Nephron progenitor cell (in vitro differentiated cells): ENCODE data around the gene DNAH1.
A peak's percentile ranks its signal among the peaks of the same experiment; 100 is the strongest.

Experiments
- DNase-seq: peaks from one replicate; pipeline ENCODE4 v3.0.0; 2021
- H3K27ac Mint-ChIP-seq: 2 replicates; pipeline ENCODE4 v1.8.0; 2021; ENCODE audit warnings: mild to moderate bottlenecking, moderate library complexity, mixed read lengths
- H3K27me3 Mint-ChIP-seq: 2 replicates; pipeline ENCODE4 v1.8.0; 2021; ENCODE audit warnings: mild to moderate bottlenecking, low read depth, mixed read lengths; ENCODE audit not compliant: poor library complexity
- H3K36me3 Mint-ChIP-seq: 2 replicates; pipeline ENCODE4 v1.8.0; 2021; ENCODE audit warnings: low read depth, mixed read lengths
- H3K4me1 Mint-ChIP-seq: 2 replicates; pipeline ENCODE4 v1.8.0; 2021; ENCODE audit warnings: mixed read lengths
- H3K4me3 Mint-ChIP-seq: 2 replicates; pipeline ENCODE4 v1.8.0; 2021; ENCODE audit warnings: mild to moderate bottlenecking, moderate library complexity, mixed read lengths
- H3K9me3 Mint-ChIP-seq: 2 replicates; pipeline ENCODE4 v1.8.0; 2021; ENCODE audit warnings: mild to moderate bottlenecking, moderate library complexity, mixed read lengths
- TF ChIP-seq, protein P1 (sequence below): fragments of 200-600 bp; sonication (generic); IDR thresholded peaks from 2 replicates; pipeline ENCODE4 v1.5.0; 2021; ENCODE audit warnings: antibody characterized with exemption

The DNAH1 gene

DNA sequence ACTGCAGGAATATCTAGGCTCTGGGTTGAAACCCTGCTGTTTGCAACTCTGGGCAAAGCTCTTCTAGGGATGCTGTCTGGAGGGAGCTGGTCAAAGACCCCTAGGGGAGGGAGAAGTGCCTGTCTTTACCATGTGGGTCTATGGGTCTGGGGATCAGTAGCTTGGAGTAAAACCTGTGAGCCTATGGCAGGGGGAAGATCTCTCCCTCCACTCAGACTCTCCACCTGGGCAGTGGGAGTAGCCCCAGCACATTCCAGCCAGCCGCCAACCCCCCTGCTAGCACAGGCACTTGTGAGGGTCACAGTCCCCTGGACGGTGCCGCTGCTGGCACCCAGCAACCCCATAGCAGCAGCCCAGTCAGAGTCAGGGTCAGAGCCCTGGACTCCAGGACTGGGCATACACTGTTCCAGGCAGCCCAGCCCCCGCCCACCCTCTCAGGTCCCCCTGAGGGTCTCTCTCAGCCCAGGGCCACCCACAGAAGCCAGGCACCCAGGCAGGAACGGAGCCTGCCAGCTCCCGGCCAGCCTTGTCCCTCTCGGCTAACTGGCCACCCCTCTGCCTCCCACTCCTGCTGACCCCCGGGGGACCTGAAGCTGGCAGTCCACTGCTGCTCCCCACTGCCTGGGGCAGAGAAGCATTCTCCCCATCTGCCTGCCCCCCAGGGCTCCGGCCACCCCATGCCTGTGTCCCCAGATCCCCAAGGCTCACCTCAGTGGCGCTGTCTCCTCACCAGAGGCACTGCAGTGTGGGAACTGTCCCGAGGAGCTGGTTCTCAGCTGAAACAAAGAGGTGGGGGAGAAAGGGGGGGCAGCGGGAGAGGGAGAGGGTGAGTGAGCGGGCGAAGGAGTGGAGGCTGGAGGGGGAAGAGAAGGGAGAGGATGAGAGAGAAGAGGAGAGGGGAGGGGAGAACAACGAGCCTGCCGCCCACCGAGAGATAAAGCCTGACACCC lies 17.7 kb upstream of the DNAH1 start:
- peaks cover 52% of the 10 kb centered on the region for H3K4me1 Mint-ChIP-seq
- peak overlapping the region; percentile 75 for H3K4me3 Mint-ChIP-seq
- no peak overlapping the region for H3K27ac Mint-ChIP-seq

DNA sequence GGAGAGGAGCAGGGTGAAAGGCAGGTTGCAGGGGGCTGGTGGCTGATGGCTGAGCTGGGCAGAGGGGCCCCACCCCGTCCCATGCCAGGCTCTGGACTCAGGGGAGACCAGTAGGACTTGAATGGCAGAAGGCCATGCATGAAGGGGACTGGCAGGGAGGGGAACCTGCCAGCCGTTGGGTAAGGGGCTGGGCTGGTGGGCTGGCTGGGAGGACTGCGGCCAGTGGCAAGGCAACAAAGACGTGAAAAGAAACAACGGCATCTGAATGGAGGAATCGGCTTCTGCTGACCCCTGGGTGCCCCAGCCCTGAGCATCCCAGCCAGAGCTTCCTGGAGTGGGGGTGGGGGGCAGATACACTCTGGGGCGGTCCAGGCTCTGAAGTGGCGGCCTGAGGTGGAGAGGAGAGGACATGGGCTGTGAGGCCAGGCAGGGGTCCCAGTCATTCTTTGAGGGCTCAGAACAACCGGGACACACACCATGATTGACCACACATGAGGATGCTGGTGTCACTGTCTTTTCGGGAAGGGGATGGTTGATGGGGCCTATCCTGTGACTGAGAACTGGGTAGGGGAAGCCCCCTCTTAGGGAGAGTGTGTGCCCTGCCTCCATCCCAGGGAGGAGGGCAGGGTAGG lies 16.8 kb upstream of the DNAH1 start:
- TF ChIP-seq, protein P1, sequence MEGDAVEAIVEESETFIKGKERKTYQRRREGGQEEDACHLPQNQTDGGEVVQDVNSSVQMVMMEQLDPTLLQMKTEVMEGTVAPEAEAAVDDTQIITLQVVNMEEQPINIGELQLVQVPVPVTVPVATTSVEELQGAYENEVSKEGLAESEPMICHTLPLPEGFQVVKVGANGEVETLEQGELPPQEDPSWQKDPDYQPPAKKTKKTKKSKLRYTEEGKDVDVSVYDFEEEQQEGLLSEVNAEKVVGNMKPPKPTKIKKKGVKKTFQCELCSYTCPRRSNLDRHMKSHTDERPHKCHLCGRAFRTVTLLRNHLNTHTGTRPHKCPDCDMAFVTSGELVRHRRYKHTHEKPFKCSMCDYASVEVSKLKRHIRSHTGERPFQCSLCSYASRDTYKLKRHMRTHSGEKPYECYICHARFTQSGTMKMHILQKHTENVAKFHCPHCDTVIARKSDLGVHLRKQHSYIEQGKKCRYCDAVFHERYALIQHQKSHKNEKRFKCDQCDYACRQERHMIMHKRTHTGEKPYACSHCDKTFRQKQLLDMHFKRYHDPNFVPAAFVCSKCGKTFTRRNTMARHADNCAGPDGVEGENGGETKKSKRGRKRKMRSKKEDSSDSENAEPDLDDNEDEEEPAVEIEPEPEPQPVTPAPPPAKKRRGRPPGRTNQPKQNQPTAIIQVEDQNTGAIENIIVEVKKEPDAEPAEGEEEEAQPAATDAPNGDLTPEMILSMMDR: no peak
- no peaks in the 10 kb centered on the region for H3K9me3 Mint-ChIP-seq
- no peak overlapping the region for H3K27ac Mint-ChIP-seq
- peaks cover 4% of the 10 kb centered on the region for H3K27me3 Mint-ChIP-seq
- peaks cover 52% of the 10 kb centered on the region for H3K4me1 Mint-ChIP-seq
- H3K36me3 Mint-ChIP-seq: no peaks in the 10 kb centered on the region
- peak overlapping the region; percentile 75 for H3K4me3 Mint-ChIP-seq
- DNase-seq: no peak

More for the DNA sequence above, 17.7 kb upstream of the DNAH1 start:
- peak; percentile 46 for DNase-seq
- no peaks in the 10 kb centered on the region for H3K27me3 Mint-ChIP-seq
- TF ChIP-seq, protein P1: no peak
- no peaks in the 10 kb centered on the region for H3K36me3 Mint-ChIP-seq
- H3K9me3 Mint-ChIP-seq: no peaks in the 10 kb centered on the region

DNA sequence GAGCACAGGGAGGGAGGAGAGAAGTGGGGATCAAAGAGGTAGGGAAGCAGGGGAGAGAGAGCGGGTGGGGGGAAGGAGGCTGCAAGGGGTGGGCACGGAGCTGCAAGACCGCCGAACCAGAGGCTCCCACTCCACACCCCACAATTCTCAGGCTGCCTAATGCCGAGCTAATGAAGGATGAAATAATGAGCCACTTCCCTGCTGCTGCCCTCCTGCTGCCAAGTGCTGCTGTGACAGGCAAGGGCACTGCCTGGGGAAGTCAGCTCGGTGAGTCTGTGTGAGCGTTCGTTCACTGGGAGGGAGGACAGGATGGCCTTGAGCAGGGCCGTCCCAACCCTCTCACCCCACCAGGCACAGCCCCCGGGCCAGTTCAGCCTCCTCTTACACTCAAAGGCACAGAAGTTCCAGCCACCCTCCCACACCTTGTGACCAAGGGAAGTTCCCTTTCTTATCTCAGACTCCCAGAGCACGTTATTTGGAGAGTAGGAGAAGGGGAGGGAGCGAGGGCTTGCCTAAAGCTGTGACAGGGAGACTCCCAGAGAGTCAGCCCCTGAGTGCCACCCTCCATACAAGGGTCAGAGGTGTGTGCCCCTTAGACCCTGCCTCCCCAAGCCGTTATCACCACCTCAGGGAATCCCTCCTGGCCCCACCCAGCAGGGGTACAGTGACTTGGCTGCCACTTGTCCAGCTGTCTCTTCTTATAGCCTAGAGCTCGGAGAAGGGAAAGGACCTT lies 16.1 kb upstream of the DNAH1 start:
- Mint-ChIP-seq H3K9me3 (no peaks in the 10 kb centered on the region), H3K4me3 (peak overlapping the region; percentile 75), H3K27ac (no peak overlapping the region), H3K4me1 (peaks cover 52% of the 10 kb centered on the region), H3K27me3 (peaks cover 8% of the 10 kb centered on the region), H3K36me3 (no peaks in the 10 kb centered on the region)
- TF ChIP-seq, protein P1: no peak
- peak; percentile 52 for DNase-seq

DNA sequence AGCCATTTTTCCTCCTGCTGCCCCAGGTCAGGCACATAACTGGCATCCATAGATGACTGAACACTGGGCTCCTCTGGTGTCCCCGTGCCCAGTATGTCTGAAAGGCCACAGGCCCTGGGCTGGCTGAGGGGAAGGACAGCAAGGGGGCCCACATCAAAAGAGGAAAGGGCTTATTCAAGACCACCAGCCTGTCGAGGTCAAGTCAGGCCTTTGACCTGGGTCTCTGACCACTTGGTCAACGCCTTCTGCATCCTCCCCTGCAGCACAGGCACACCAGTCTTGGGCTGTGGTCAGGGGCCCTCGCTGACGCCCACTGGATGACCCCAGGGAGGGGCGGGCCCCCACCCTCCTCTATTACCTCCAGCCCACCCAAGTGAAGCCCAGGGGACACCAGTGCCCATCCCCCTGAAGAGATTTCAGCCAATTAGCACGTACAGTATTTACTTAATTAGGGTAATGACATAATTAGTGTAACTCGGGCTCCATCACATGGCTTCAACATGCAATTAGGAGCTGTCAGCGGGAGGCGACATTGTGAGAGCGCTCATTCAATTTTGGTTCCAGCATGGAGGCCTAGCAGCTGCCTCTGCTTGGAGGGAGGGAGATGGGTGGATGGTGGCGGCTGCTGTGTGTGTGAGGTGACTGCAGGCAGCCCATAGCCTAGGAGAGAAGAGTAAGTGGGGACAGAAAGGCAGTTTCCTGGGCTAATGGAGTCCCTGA lies 13.5 kb upstream of the DNAH1 start:
- Mint-ChIP-seq H3K4me1 (peaks cover 52% of the 10 kb centered on the region), H3K4me3 (no peak overlapping the region), H3K27me3 (peaks cover 16% of the 10 kb centered on the region), H3K27ac (no peak overlapping the region), H3K9me3 (no peaks in the 10 kb centered on the region), H3K36me3 (no peaks in the 10 kb centered on the region)
- TF ChIP-seq, protein P1: no peak
- no peak for DNase-seq

DNA sequence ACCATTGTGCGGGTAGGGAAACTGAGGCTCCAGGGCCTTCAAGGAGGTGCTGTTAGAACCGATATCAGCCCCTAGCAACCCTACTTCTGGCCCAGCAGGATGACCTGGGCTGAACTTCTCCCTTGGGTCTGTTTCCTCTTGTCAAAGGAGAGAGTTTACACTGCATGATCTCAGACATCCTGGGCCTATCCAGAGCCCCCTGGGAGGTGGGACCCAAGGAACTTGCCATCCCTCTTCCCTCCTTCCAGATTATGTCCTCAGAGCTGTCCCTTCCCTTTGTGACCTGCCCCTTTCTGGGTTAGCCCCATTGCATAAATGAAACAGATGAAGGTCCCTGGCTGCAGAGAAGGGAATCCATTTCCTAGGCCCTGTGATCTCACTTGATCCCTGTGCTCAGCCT lies 12.3 kb upstream of the DNAH1 start:
- Mint-ChIP-seq H3K4me1 (peaks cover 50% of the 10 kb centered on the region), H3K27ac (no peak overlapping the region), H3K36me3 (no peaks in the 10 kb centered on the region), H3K4me3 (no peak overlapping the region), H3K27me3 (peaks cover 19% of the 10 kb centered on the region), H3K9me3 (no peaks in the 10 kb centered on the region)
- TF ChIP-seq, protein P1: no peak
- no peak for DNase-seq
